Measurements from ENCODE around the gene GPR55. TPM values are rescaled to one million over a fixed set of nuclear protein-coding genes. Genes with fewer than 3 reads are reported as not detected.

Gene GPR55
- not detected in 5 replicates for total RNA-seq (2022; extraction: Qiagen RNA extraction; ENCODE audit: low read depth)

GRCh38 chr2:230924470-230925341 is at the start of gene GPR55:
Gene GPR55, minus strand, starts transcription at chr2:230925242. Its CDS starts 14,280 bp downstream, at chr2:230910962.

GRCh38 chr2:230864605-230865306 is 60.3 kb downstream of the GPR55 start, which contains the start of gene ITM2C:
Gene ITM2C, plus strand, starts transcription at chr2:230864942. Its CDS starts 84 bp downstream, at chr2:230865026.

Other genes with a start within 250 kb of the GPR55 start
- 43.0 to 66.4 TPM (median 56.8 TPM) in 5 replicates for gene CAB39, start 212.4 kb downstream of the GPR55 start, total RNA-seq (2022; extraction: Qiagen RNA extraction; ENCODE audit: low read depth)
- 67.8 to 81.9 TPM (median 79.8 TPM) in 5 replicates for gene ITM2C, start 60.3 kb downstream of the GPR55 start, total RNA-seq (2022; extraction: Qiagen RNA extraction; ENCODE audit: low read depth)
- not detected in 5 replicates for gene SPATA3, start 70.9 kb upstream of the GPR55 start, total RNA-seq (2022; extraction: Qiagen RNA extraction; ENCODE audit: low read depth)
- gene C2orf72, start 112.3 kb upstream of the GPR55 start, total RNA-seq (2022; extraction: Qiagen RNA extraction; ENCODE audit: low read depth), result 5.2 to 8.3 TPM (median 7.4 TPM) in 5 replicates
- 108 to 122 TPM (median 110 TPM) in 5 replicates for gene PSMD1, start 131.6 kb upstream of the GPR55 start, total RNA-seq (2022; extraction: Qiagen RNA extraction; ENCODE audit: low read depth)
- 0.06 TPM in 1 of 5 replicates, not detected in the others for gene HTR2B, start 199.8 kb upstream of the GPR55 start, total RNA-seq (2022; extraction: Qiagen RNA extraction; ENCODE audit: low read depth)